Measurements from ENCODE around the gene ENTPD3. TPM values are rescaled to one million over a fixed set of nuclear protein-coding genes. Genes with fewer than 3 reads are reported as not detected.
"Not testable (repeated sequence)": the region's sequence is repeated elsewhere in the genome, so short reads cannot be mapped to it uniquely, and the experiment has no call there.

Gene ENTPD3
- total RNA-seq, 1 experiment from 2014 or later = 0.50 TPM

DNA sequence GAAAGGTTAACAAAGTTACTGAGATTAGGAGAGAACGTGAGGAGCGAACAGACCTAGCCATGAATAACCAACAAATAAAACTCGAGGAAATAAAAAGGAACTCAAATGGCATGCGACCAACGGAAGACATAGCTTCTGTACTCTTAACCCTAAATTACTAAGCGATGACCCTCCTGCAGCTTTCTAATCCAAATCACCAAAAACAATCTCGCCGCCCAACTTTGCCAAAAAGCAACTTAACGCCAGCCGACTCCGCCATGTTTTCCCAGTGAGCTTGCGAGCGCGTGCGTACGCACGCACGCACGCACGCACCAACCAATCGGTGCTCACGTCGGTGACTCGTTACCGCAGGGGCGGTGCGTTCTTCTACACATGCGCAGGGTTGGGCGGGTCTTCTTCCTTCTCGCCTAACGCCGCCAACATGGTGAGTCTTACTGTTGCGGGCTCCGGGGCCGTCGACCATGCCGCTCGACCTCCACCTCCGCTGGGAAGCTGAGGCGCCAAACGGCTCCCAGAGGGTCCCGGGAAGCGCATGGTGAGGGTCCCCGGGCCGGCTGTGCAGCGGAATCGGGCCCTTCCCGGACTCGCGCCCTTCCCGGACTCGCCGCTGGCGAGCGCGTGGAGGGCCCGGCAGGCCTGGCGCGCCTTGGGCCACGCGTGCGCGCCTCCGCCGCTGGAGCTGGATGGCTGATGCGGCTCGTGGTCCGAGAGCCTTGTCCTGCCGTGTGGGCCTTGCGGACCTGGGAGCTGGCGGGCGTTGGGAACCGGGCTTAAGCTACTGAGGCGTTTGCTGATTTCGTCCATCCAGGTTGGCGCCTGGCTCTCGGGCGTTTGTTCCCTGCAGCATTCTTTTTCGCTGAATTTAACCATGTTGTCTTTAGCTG, 70.2 kb downstream of the ENTPD3 start, which contains the start of gene RPL14 (continued):
- TF ChIP-seq, protein P1, sequence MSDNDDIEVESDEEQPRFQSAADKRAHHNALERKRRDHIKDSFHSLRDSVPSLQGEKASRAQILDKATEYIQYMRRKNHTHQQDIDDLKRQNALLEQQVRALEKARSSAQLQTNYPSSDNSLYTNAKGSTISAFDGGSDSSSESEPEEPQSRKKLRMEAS (CRISPR knock-in tag; IDR thresholded peaks at IDR 0.05) = peak; percentile 84

- POLR2A ChIA-PET = no interaction called here
- ATAC-seq = no peak
- CTCF ChIA-PET = interaction anchor here (1.1 to 1.4 kb wide), 2 partner anchors 47 to 150 kb away, joined by 3 read pairs; partner anchors contain the start of gene ZNF620
- H3K4me3 Mint-ChIP-seq = peak overlapping the region; percentile 96
- peaks cover 16% of the 10 kb centered on the region for H3K4me1 Mint-ChIP-seq
- DNase-seq (ENCODE audit: low spot score) = no peak
- TF ChIP-seq ZNF138 (CRISPR knock-in tag; conservative IDR thresholded peaks at IDR 0.05) (no peak), ZNF396 (CRISPR knock-in tag; IDR thresholded peaks at IDR 0.05; ENCODE audit: borderline replicate concordance) (no peak), JAZF1 (CRISPR knock-in tag; IDR thresholded peaks at IDR 0.05) (no peak), NR3C1 (CRISPR knock-in tag; conservative IDR thresholded peaks at IDR 0.05; ENCODE audit: low read depth) (no peak), PRRX2 (CRISPR knock-in tag; IDR thresholded peaks at IDR 0.05) (no peak), ZNF281 (CRISPR knock-in tag; IDR thresholded peaks at IDR 0.05) (no peak), FOXP4 (CRISPR knock-in tag; IDR thresholded peaks at IDR 0.05) (no peak)
- TF ChIP-seq, protein P2, sequence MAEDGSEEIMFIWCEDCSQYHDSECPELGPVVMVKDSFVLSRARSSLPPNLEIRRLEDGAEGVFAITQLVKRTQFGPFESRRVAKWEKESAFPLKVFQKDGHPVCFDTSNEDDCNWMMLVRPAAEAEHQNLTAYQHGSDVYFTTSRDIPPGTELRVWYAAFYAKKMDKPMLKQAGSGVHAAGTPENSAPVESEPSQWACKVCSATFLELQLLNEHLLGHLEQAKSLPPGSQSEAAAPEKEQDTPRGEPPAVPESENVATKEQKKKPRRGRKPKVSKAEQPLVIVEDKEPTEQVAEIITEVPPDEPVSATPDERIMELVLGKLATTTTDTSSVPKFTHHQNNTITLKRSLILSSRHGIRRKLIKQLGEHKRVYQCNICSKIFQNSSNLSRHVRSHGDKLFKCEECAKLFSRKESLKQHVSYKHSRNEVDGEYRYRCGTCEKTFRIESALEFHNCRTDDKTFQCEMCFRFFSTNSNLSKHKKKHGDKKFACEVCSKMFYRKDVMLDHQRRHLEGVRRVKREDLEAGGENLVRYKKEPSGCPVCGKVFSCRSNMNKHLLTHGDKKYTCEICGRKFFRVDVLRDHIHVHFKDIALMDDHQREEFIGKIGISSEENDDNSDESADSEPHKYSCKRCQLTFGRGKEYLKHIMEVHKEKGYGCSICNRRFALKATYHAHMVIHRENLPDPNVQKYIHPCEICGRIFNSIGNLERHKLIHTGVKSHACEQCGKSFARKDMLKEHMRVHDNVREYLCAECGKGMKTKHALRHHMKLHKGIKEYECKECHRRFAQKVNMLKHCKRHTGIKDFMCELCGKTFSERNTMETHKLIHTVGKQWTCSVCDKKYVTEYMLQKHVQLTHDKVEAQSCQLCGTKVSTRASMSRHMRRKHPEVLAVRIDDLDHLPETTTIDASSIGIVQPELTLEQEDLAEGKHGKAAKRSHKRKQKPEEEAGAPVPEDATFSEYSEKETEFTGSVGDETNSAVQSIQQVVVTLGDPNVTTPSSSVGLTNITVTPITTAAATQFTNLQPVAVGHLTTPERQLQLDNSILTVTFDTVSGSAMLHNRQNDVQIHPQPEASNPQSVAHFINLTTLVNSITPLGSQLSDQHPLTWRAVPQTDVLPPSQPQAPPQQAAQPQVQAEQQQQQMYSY (CRISPR knock-in tag; IDR thresholded peaks at IDR 0.05) = no peak
- TF ChIP-seq, protein P3, sequence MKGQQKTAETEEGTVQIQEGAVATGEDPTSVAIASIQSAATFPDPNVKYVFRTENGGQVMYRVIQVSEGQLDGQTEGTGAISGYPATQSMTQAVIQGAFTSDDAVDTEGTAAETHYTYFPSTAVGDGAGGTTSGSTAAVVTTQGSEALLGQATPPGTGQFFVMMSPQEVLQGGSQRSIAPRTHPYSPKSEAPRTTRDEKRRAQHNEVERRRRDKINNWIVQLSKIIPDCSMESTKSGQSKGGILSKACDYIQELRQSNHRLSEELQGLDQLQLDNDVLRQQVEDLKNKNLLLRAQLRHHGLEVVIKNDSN (CRISPR knock-in tag; IDR thresholded peaks at IDR 0.05) = no peak
- H3K27me3 Mint-ChIP-seq (ENCODE audit: low read depth) = no peaks in the 10 kb centered on the region
- H3K36me3 Mint-ChIP-seq = peaks cover 49% of the 10 kb centered on the region
- peak overlapping the region; percentile 97 for H3K27ac Mint-ChIP-seq
- H3K9me3 Mint-ChIP-seq = no peaks in the 10 kb centered on the region
Measured at GRCh38 chr3:40458473-40458872, 71.5 kb downstream of the ENTPD3 start.

GRCh38 chr3:40460481-40460880, 73.5 kb downstream of the ENTPD3 start:
- H3K27me3 Mint-ChIP-seq (ENCODE audit: low read depth); H3K27ac Mint-ChIP-seq; ATAC-seq; DNase-seq (ENCODE audit: low spot score); H3K9me3 Mint-ChIP-seq; CTCF ChIA-PET; H3K4me3 Mint-ChIP-seq: not testable (repeated sequence)
- H3K36me3 Mint-ChIP-seq = peaks cover 60% of the 10 kb centered on the region
- POLR2A ChIA-PET = interaction anchor here (0.5 kb wide), 1 partner anchor 1055 kb away, joined by 6 read pairs; no protein-coding TSS in a partner anchor
- peaks cover 24% of the 10 kb centered on the region for H3K4me1 Mint-ChIP-seq

Data from WTC11 (cell line).